Heart left ventricle (tissue), 13 donors: ENCODE results near the gene C5orf15.

Source experiments
- POLR2A ChIP-seq, 2 donors: fragments of 450-650 bp; IDR thresholded peaks; one replicate each; pipeline ENCODE4 v1.6.1; 2017; ENCODE audit warnings: antibody characterized with exemption in 2 of 2, mild to moderate bottlenecking in 2 of 2, moderate library complexity in 2 of 2
- TF ChIP-seq, protein P1 (sequence below), 12 donors: fragments of 200-600 bp; sonication (generic) in 4 of 12; IDR thresholded peaks; one replicate each; pipeline versions ENCODE4 v1.5.0 to v1.8.0; 2018 to 2022; ENCODE audit warnings: antibody characterized with exemption in 12 of 12, mild to moderate bottlenecking in 5 of 12
- donor health status: ischemic (EF 13 %, LVEDD 7.1; RV severe dilation, severe dysfunction).
- donor health status: DM: no; HTN: yes; CAD: no.
- donor health status: DM: no; HTN: no; CAD: no.
- donor health status: ischemic (EF 25% LVEDD 6.9; RV normal size, moderate dysfunction).
- donor health status: ischemic (EF 25% LVEDD 5.7; RV mildly dilated, moderate dysfunction).
- donor health status: ischemic (EF 35%, LVEDD 5.7; RV mildly dilated, moderate dysfunction).
- donor health status: nonischemic (EF 11% LVEDD 7.7; RV severe dilation, severe dysfunction).
- donor health status: DM: yes; HTN: yes; CAD: no.
- donor health status: PGD.
- donor health status: ischemic (EF 29% LVEDD 5.4; RV normal size, mild dysfunction).
- donor health status: nonischemic (EF 23%, LVEDD 6.1; RV moderate dilation, normal function).

DNA sequence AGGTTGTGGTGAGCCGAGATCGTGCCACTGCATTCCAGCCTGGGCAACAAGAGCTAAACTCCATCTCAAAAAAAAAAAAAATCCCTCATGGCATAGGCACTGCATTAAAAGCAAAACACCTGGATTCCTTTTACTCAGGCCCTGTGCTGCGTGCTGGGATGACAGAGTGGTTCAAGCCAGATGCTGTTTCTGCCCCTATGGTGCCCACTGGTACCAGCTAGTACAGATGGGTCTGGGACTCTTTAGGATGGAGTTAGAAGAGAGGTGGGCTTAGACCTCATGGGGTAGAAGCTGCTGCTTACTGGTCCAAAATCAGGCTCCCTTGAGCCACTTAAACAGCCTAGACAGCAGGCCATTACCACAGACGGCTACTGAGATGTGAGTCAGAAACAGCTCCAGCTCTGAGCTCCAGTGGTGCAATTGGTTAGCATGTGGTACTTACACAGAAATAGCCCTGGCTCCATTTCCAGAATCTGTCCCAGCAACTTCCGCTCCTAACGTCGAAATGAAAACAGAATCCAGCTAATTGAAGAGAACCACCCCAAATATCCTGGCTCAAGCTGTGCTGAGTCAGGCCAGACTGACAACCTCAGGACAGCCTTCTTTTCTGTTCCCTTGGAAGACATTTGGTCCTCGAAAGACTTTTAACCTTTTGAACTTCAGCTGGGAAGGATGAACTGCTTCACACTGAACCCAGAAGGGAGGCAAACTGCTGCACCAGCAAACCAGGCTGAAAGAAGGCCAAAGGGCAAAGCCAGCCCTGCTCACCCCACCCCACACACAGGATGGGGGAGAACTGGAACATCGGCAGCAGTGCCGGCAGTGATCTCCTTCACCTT, 15.5 kb downstream of the C5orf15 start:
- TF ChIP-seq, protein P1, sequence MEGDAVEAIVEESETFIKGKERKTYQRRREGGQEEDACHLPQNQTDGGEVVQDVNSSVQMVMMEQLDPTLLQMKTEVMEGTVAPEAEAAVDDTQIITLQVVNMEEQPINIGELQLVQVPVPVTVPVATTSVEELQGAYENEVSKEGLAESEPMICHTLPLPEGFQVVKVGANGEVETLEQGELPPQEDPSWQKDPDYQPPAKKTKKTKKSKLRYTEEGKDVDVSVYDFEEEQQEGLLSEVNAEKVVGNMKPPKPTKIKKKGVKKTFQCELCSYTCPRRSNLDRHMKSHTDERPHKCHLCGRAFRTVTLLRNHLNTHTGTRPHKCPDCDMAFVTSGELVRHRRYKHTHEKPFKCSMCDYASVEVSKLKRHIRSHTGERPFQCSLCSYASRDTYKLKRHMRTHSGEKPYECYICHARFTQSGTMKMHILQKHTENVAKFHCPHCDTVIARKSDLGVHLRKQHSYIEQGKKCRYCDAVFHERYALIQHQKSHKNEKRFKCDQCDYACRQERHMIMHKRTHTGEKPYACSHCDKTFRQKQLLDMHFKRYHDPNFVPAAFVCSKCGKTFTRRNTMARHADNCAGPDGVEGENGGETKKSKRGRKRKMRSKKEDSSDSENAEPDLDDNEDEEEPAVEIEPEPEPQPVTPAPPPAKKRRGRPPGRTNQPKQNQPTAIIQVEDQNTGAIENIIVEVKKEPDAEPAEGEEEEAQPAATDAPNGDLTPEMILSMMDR (IDR thresholded peaks at IDR 0.05) = no peak
- TF ChIP-seq POLR2A (IDR thresholded peaks at IDR 0.05) = no peak
